MG63 (cell line): Measurements from ENCODE around the gene SCYGR7. TPM values are rescaled to one million over a fixed set of nuclear protein-coding genes. Genes with fewer than 3 reads are reported as not detected.
"Not testable (repeated sequence)": the region's sequence is repeated elsewhere in the genome, so short reads cannot be mapped to it uniquely, and the experiment has no call there.

Source experiments
- DNase-seq: peaks from one replicate; pipeline ENCODE4 v3.0.0-alpha.2; 2020
- H3K27me3 ChIP-seq: fragments of 250-450 bp; sonication (Bioruptor Pico); 2 replicates; pipeline ENCODE4 v1.5.1; 2020; ENCODE audit warnings: mild to moderate bottlenecking, moderate library complexity
- H3K36me3 ChIP-seq: fragments of 250-450 bp; sonication (Bioruptor Pico); 2 replicates; pipeline ENCODE4 v1.5.1; 2020; ENCODE audit warnings: mild to moderate bottlenecking, moderate library complexity
- H3K4me3 ChIP-seq: fragments of 250-450 bp; sonication (Bioruptor Pico); 2 replicates; pipeline ENCODE4 v1.5.1; 2020; ENCODE audit warnings: mild to moderate bottlenecking, moderate library complexity
- H3K9me3 ChIP-seq: fragments of 250-450 bp; sonication (Bioruptor Pico); 2 replicates; pipeline ENCODE4 v1.5.1; 2020; ENCODE audit warnings: mild to moderate bottlenecking, moderate library complexity
- total RNA-seq: library from RNA; depleted of rRNA; stranded (reverse); fragments of >200 nt; shearing (Covaris generic); gene quantifications from 2 replicates; pipeline ENCODE4 v1.2.3, GENCODE V29; 2014; ENCODE audit warnings: low replicate concordance

SCYGR7 gene
- total RNA-seq, 1 experiment from 2014 or later: not detected

GRCh38 chr2:227739351-227739750 lies 11.2 kb downstream of the SCYGR7 start:
- H3K9me3 ChIP-seq: no peaks in the 10 kb centered on the region
- H3K4me3 ChIP-seq: no peak overlapping the region
- no peaks in the 10 kb centered on the region for H3K36me3 ChIP-seq
- DNase-seq: no peak
- no peaks in the 10 kb centered on the region for H3K27me3 ChIP-seq

DNA sequence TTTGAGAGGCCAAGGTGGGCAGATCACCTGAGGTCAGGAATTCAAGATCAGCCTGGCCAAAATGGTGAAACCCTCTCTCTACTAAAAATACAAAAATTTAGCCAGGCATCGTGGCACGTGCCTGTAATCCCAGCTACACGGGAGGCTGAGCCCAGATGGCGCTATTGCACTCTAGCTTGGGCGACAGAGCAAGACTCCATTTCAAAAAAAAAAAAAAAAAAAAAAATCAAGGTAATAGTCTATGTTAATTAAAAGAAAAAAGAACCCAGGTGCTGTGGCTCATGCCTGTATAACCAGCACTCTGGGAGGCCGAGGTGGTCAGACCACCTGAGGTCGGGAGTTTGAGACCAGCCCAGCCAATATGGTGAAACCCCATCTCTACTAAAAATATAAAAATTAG lies 12.6 kb downstream of the SCYGR7 start:
- H3K27me3 ChIP-seq, H3K9me3 ChIP-seq, H3K4me3 ChIP-seq, H3K36me3 ChIP-seq: not testable (repeated sequence)
- peak; percentile 15 for DNase-seq

DNA sequence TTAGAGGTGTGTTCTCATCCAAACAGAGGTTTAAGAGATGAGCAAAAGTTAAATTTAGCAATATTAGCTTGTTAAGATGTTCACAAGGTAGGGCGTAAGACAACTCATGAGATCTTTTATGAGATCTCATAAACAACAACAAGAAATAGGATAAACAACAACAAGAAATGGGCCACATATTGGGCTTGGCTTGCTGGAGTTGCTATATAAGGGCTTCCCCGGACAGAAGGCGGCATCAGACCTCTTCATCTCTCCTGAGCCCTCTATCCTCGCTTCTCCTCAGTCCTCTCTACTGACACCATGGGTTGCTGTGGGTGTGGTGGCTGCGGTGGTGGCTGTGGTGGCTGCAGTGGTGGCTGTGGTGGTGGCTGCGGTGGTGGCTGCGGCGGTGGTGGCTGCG lies 17.5 kb downstream of the SCYGR7 start, which contains the start of gene SCYGR8:
Gene SCYGR8 (plus strand): TSS at position 301 of the 400 bp plus-strand sequence. CDS start 0 bp downstream, at position 301.
- H3K36me3 ChIP-seq: no peaks in the 10 kb centered on the region
- no peak within 1 kb of the TSS for H3K4me3 ChIP-seq
- no peak for DNase-seq
- no peaks in the 10 kb centered on the region for H3K9me3 ChIP-seq
- no peaks in the 10 kb centered on the region for H3K27me3 ChIP-seq

GRCh38 chr2:227748079-227748478 lies 19.9 kb downstream of the SCYGR7 start:
- Histone ChIP-seq H3K36me3 (no peaks in the 10 kb centered on the region), H3K27me3 (no peaks in the 10 kb centered on the region), H3K9me3 (no peaks in the 10 kb centered on the region), H3K4me3 (no peak overlapping the region)
- no peak for DNase-seq

- not testable (repeated sequence) for H3K36me3 ChIP-seq, DNase-seq, H3K4me3 ChIP-seq, H3K27me3 ChIP-seq, H3K9me3 ChIP-seq
Measured at GRCh38 chr2:227756261-227756660, 28.1 kb downstream of the SCYGR7 start.

GRCh38 chr2:227759411-227760118 lies 31.4 kb downstream of the SCYGR7 start:
- no peak for DNase-seq
- no peak overlapping the region for H3K4me3 ChIP-seq
- no peaks in the 10 kb centered on the region for H3K9me3 ChIP-seq
- no peaks in the 10 kb centered on the region for H3K27me3 ChIP-seq
- H3K36me3 ChIP-seq: no peaks in the 10 kb centered on the region

- Histone ChIP-seq H3K4me3 (no peak overlapping the region), H3K27me3 (no peaks in the 10 kb centered on the region), H3K36me3 (no peaks in the 10 kb centered on the region), H3K9me3 (no peaks in the 10 kb centered on the region)
- DNase-seq: no peak
Measured at GRCh38 chr2:227761740-227762476, 33.8 kb downstream of the SCYGR7 start.

DNA sequence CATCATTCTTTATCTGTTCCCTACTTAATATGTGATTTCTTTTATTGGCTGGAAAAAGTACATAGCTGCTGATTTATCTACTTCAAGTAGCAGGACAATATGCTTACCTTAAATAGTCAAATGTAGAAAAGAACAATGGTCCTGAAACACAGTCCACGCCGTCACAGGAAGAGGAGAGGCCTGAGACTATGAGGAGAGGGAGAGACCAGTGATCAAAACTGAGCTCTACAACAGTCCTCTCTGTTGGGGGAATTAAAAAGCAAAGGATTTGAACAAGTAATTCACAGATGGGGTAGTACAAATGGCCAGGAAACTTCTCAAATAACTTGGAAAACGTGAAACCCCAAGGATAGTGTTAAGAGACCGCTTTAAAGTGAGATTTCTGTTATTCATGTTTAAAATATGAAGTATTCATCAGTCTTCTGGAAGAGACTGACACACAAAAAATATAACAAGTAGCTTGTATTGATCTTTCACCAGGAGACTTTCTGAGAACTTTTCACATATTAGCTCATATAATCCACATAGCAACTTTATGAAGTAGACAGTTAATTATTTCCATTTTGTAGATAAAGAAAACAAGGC lies 37.7 kb downstream of the SCYGR7 start:
- Histone ChIP-seq H3K4me3 (no peak overlapping the region), H3K36me3 (no peaks in the 10 kb centered on the region), H3K9me3 (no peaks in the 10 kb centered on the region), H3K27me3 (no peaks in the 10 kb centered on the region)
- DNase-seq: no peak

DNA sequence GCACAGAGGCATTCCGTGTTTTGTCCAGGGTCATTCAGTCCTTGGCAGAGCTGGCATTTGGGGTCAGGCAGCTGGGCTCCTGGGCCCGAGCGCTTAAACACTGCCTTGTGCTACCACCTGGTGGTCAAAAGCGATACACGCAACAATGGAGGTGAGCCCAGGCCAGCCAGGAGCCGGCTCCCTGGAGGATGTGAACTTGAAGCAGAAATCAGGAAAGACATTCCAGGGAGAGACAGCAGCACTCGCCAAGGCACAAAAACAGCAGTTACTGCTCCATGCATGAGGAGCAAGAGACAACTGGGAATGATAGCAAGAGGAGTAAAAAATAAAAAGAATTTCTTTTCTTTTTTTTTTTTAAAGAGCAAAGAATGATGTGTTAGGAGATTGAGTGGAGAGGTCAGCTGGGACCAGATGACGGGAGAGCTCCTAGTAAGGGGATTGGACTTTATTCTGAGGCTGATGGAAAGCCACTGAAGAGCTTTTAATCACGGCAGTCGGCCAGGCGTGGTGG lies 38.3 kb downstream of the SCYGR7 start:
- DNase-seq: peak; percentile 71
- H3K36me3 ChIP-seq: no peaks in the 10 kb centered on the region
- no peaks in the 10 kb centered on the region for H3K27me3 ChIP-seq
- no peaks in the 10 kb centered on the region for H3K9me3 ChIP-seq
- no peak overlapping the region for H3K4me3 ChIP-seq

- DNase-seq: no peak
- no peaks in the 10 kb centered on the region for H3K36me3 ChIP-seq
- H3K9me3 ChIP-seq: no peaks in the 10 kb centered on the region
- no peaks in the 10 kb centered on the region for H3K27me3 ChIP-seq
- H3K4me3 ChIP-seq: no peak overlapping the region
Measured at GRCh38 chr2:227767830-227768229, 39.7 kb downstream of the SCYGR7 start.

DNA sequence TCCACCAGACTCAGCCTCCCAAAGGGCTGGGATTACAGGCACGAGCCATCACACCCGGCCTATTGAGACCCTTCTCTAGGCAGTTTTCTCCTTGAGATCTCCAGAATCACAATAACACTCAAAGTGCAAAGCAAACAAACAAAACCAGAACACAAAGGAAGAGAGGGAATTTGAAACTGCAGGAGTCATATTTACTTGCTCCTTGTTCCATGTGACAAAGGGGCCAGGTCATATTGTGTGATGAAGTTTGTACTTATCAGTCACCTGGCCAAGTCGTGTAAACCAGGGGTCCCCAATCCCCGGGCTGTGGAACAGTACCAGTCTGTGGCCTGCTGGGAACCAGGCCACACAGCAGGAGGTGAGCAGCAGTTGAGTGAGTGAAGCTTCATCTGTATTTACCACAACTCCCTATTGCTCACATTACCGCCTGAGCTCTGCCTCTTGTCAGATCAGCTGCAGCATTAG lies 44.1 kb downstream of the SCYGR7 start:
- H3K4me3 ChIP-seq: no peak overlapping the region
- H3K36me3 ChIP-seq: no peaks in the 10 kb centered on the region
- DNase-seq: peak; percentile 10

DNA sequence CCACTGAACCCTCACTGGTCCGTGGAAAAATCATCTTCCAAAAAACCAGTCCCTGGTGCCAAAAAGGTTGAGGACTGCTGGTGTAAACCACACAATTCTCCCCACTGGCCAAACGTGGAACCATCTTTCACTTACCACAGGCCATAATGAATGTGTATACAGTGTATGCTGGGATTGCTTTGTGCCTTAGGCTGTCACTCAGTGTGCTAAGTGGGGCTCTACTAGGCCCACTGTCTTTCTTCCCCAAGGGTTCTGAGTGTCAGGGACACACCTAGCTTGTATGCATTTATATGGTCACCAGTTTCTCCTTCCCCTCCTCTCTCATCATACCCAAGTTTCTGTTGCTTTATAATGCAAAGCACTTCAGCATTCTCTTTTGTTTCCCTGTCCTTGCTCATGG lies 44.8 kb downstream of the SCYGR7 start:
- Histone ChIP-seq H3K4me3 (no peak overlapping the region), H3K27me3 (no peaks in the 10 kb centered on the region), H3K36me3 (no peaks in the 10 kb centered on the region), H3K9me3 (no peaks in the 10 kb centered on the region)
- DNase-seq: no peak

More for the DNA sequence above, 44.1 kb downstream of the SCYGR7 start:
- no peaks in the 10 kb centered on the region for H3K27me3 ChIP-seq
- no peaks in the 10 kb centered on the region for H3K9me3 ChIP-seq

DNA sequence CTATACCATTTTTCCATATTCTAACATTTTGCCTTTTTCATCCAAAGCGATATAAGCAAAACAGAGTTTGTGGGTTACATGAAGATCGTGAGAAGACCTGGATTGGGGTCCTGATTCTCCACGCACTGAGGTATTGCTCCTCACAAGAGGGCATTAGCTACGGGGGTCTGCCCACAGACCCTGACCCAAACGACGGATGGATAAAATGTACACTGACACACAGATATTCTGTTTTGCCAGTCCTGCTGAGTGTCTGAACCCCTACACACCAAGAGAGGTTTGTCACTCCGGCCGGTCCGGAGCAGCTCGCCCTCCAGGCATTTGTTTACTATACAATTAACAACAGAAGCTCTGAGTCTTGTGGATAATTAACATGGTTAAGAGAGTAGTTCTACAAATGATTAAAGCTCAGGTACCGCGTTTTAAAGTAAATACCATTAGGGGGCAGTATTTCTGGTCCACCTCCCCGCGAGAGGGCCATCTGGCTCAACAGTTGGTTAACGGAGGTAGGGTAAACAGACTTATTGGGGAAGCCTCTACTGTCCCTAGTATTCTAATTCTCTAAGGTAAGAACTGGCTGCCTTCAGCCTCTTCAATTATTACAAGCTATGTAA lies 46.0 kb downstream of the SCYGR7 start:
- no peak for DNase-seq
- H3K36me3 ChIP-seq: no peaks in the 10 kb centered on the region
- no peaks in the 10 kb centered on the region for H3K9me3 ChIP-seq
- H3K27me3 ChIP-seq: no peaks in the 10 kb centered on the region
- H3K4me3 ChIP-seq: no peak overlapping the region

DNA sequence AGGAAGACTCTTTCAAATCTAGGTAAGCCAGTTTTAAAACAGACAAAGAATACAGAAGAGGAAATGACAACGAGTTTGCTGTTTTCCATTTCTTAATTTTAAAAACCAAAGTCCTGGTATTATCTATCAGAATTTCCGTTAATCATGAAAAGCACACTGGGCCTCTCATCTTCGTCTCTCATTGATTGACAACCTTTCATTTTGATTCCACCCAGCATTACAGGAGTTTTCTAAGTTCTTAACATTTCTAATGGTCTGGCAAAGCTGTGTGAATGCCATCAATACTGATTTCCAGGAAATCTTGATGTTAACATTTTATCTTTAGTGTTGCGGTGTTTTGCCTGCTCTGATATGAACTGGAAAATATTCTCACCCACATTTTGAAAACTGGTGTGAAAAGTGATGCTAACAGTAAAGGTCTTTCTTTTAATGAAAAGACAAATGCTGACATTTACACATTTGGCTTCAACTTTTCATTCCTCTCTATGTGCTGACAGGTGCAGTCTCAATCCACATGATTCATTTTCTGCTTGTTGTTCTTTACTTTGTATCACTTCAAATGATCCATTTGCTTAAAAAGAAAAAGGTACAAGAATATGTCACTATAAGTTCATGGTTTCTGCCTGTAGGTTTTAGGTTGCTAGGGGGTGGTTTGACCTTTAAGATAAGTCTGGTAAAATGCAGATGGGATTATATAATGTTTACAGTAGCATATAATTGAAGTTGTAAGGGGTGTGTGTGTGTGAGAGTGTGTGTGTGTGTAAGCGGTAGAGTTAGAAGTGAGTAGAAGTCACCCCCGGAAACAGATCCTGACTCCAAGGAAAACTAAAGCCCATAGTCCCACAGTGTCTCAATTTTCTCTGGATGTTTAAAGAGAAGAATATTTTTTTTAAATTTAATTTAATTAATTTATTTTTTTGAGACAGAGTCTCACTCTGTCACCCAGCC lies 47.0 kb downstream of the SCYGR7 start:
- H3K27me3 ChIP-seq: no peaks in the 10 kb centered on the region
- no peak overlapping the region for H3K4me3 ChIP-seq
- H3K36me3 ChIP-seq: no peaks in the 10 kb centered on the region
- no peaks in the 10 kb centered on the region for H3K9me3 ChIP-seq
- no peak for DNase-seq
